ENCODE measurements around the gene UPP1. TPM values are rescaled to one million over a fixed set of nuclear protein-coding genes. Genes with fewer than 3 reads are reported as not detected.

The UPP1 gene
- total and polyA plus RNA-seq, 2 donors (not counting 1 experiment from before 2014, with no cell fraction given) = 5.8 to 8.0 TPM

- Histone ChIP-seq H3K9me3 (ENCODE audit: control extremely low read depth in 1 of 3, control insufficient read depth in 2 of 3, insufficient read depth in 1 of 3, low read length in 2 of 3) (no peaks in the 10 kb centered on the region), H3K79me2 (ENCODE audit: control insufficient read depth, insufficient read depth, low read length) (no peaks in the 10 kb centered on the region), H3K4me1 (ENCODE audit: control insufficient read depth in 2 of 2, insufficient read depth in 2 of 2, low read length in 2 of 2) (peaks cover 0 to 6% of the 10 kb centered on the region in 2 donors), H3K27ac (ENCODE audit: low read length in 2 of 2) (no peak overlapping the region), H3K36me3 (replicated peaks in 1 of 2; ENCODE audit: control extremely low read depth in 1 of 2, control insufficient read depth in 1 of 2, extremely low read depth in 1 of 2, insufficient read depth in 2 of 2, low read length in 1 of 2) (peaks cover 0 to 4% of the 10 kb centered on the region in 2 experiments), H2AFZ (ENCODE audit: insufficient read depth, low read depth, low read length, poor library complexity, severe bottlenecking) (no peak overlapping the region), H3K4me3 (ENCODE audit: control extremely low read depth in 1 of 5, extremely low read depth in 1 of 5, insufficient read depth in 1 of 5, low read depth in 2 of 5, low read length in 4 of 5) (no peak overlapping the region), H4K20me1 (ENCODE audit: control insufficient read depth, insufficient read depth, low read length, poor library complexity, severe bottlenecking) (no peaks in the 10 kb centered on the region), H3K4me2 (replicated peaks; ENCODE audit: low read depth, low read length, poor library complexity, severe bottlenecking) (no peak overlapping the region), H3K27me3 (replicated peaks in 1 of 4; ENCODE audit: control extremely low read depth in 1 of 4, control insufficient read depth in 3 of 4, insufficient read depth in 4 of 4, low read length in 3 of 4) (no peaks in the 10 kb centered on the region), H3K9ac (ENCODE audit: low read length) (no peak overlapping the region)
- Mint-ChIP-seq H3K9me3 (ENCODE audit: insufficient read depth) (no peaks in the 10 kb centered on the region), H3K27me3 (no peaks in the 10 kb centered on the region), H3K4me3 (no peak overlapping the region), H3K4me1 (peaks cover 7% of the 10 kb centered on the region), H3K27ac (no peak overlapping the region)
- DNase-seq = no peak
- TF ChIP-seq CTCF (IDR thresholded peaks at IDR 0.05) (no peak), EZH2 (IDR thresholded peaks at IDR 0.05; ENCODE audit: borderline replicate concordance, insufficient read depth, low read depth, low read length, poor library complexity, severe bottlenecking) (no peak)
- ChIA-PET POLR2A (no interaction called here), CTCF (interaction anchor here (2.2 to 15.9 kb wide), 2 partner anchors 109 to 835 kb away, joined by 5 to 229 read pairs; no protein-coding TSS in a partner anchor)
- WGBS (ENCODE audit: insufficient coverage) = 96% methylated on average over 8 of the region's 8 CpGs
- intact Hi-C loops (cut with micrococcal nuclease) = no loop called here
- ATAC-seq (ENCODE audit: low read depth) = no peak
Observed at GRCh38 chr7:48101352-48101751, 12.3 kb downstream of the UPP1 start.

- H3K4me3 Mint-ChIP-seq = no peak overlapping the region
- DNase-seq (no peak), ATAC-seq (ENCODE audit: low read depth) (no peak)
- no peaks in the 10 kb centered on the region for H3K27me3 ChIP-seq (replicated peaks in 1 of 4; ENCODE audit: control extremely low read depth in 1 of 4, control insufficient read depth in 3 of 4, insufficient read depth in 4 of 4, low read length in 3 of 4)
- no peak overlapping the region for H2AFZ ChIP-seq (ENCODE audit: insufficient read depth, low read depth, low read length, poor library complexity, severe bottlenecking)
- H3K9me3 Mint-ChIP-seq (ENCODE audit: insufficient read depth) = no peaks in the 10 kb centered on the region
- peaks cover 0 to 6% of the 10 kb centered on the region in 2 donors for H3K4me1 ChIP-seq (ENCODE audit: control insufficient read depth in 2 of 2, insufficient read depth in 2 of 2, low read length in 2 of 2)
- H3K4me2 ChIP-seq (replicated peaks; ENCODE audit: low read depth, low read length, poor library complexity, severe bottlenecking) = no peak overlapping the region
- peaks cover 0 to 4% of the 10 kb centered on the region in 2 experiments for H3K36me3 ChIP-seq (replicated peaks in 1 of 2; ENCODE audit: control extremely low read depth in 1 of 2, control insufficient read depth in 1 of 2, extremely low read depth in 1 of 2, insufficient read depth in 2 of 2, low read length in 1 of 2)
- H3K27ac ChIP-seq (ENCODE audit: low read length in 2 of 2) = no peak overlapping the region
- no peaks in the 10 kb centered on the region for H3K9me3 ChIP-seq (ENCODE audit: control extremely low read depth in 1 of 3, control insufficient read depth in 2 of 3, insufficient read depth in 1 of 3, low read length in 2 of 3)
- ChIA-PET POLR2A (no interaction called here), CTCF (interaction anchor here (1.7 to 15.9 kb wide), 2 partner anchors 103 to 110 kb away, joined by 3 to 229 read pairs; no protein-coding TSS in a partner anchor)
- H3K4me3 ChIP-seq (ENCODE audit: control extremely low read depth in 1 of 5, extremely low read depth in 1 of 5, insufficient read depth in 1 of 5, low read depth in 2 of 5, low read length in 4 of 5) = no peak overlapping the region
- no peak overlapping the region for H3K27ac Mint-ChIP-seq
- H4K20me1 ChIP-seq (ENCODE audit: control insufficient read depth, insufficient read depth, low read length, poor library complexity, severe bottlenecking) = no peaks in the 10 kb centered on the region
- WGBS (ENCODE audit: insufficient coverage) = 93% methylated on average over 2 of the region's 4 CpGs
- intact Hi-C loops (cut with micrococcal nuclease) = no loop called here
- H3K9ac ChIP-seq (ENCODE audit: low read length) = no peak overlapping the region
- peak; percentile 19 for TF ChIP-seq CTCF (IDR thresholded peaks at IDR 0.05)
- TF ChIP-seq EZH2 (IDR thresholded peaks at IDR 0.05; ENCODE audit: borderline replicate concordance, insufficient read depth, low read depth, low read length, poor library complexity, severe bottlenecking) = no peak
- no peaks in the 10 kb centered on the region for H3K79me2 ChIP-seq (ENCODE audit: control insufficient read depth, insufficient read depth, low read length)
- H3K4me1 Mint-ChIP-seq = peaks cover 7% of the 10 kb centered on the region
- H3K27me3 Mint-ChIP-seq = no peaks in the 10 kb centered on the region
Observed at GRCh38 chr7:48101968-48102367, 12.9 kb downstream of the UPP1 start.

Data from B cell (primary cell).